ENCODE measurements around the gene C1orf21. TPM values are rescaled to one million over a fixed set of nuclear protein-coding genes. Genes with fewer than 3 reads are reported as not detected.

The C1orf21 gene
- total and polyA plus RNA-seq, 2 donors (not counting 1 experiment from before 2014, with no cell fraction given), result 53.0 to 95.4 TPM

GRCh38 chr1:184558691-184559090 lies 171.9 kb downstream of the C1orf21 start:
- no peak for DNase-seq (ENCODE audit: low read depth in 2 of 2)
- Histone ChIP-seq H4K20me1 (ENCODE audit: control insufficient read depth, extremely low read depth, insufficient read depth, low read length) (no peaks in the 10 kb centered on the region), H3K27ac (ENCODE audit: insufficient read depth, low read length) (no peak overlapping the region), H3K9ac (ENCODE audit: insufficient read depth, low read length) (no peak overlapping the region), H3K4me1 (ENCODE audit: control insufficient read depth, extremely low read depth, insufficient read depth, low read length) (peaks cover 5% of the 10 kb centered on the region), H3K9me3 (ENCODE audit: control insufficient read depth, insufficient read depth, low read depth, low read length) (no peaks in the 10 kb centered on the region), H3K79me2 (ENCODE audit: control insufficient read depth, insufficient read depth, low read length) (no peaks in the 10 kb centered on the region), H3K36me3 (ENCODE audit: control insufficient read depth, insufficient read depth, low read length) (no peaks in the 10 kb centered on the region), H2AFZ (ENCODE audit: low read length) (no peak overlapping the region), H3K27me3 (ENCODE audit: control insufficient read depth, insufficient read depth, low read length) (no peaks in the 10 kb centered on the region), H3K4me3 (replicated peaks in 1 of 4; ENCODE audit: control extremely low read depth in 1 of 4, insufficient read depth in 1 of 4, low read depth in 3 of 4, low read length in 4 of 4) (no peak overlapping the region), H3K4me2 (ENCODE audit: extremely low read depth, insufficient read depth, low read length) (no peak overlapping the region)
- no peak for TF ChIP-seq EZH2 (IDR thresholded peaks at IDR 0.05; ENCODE audit: low read length, missing control alignments)
- TF ChIP-seq CTCF (conservative IDR thresholded peaks at IDR 0.05 in 1 of 2, IDR thresholded peaks at IDR 0.05 in 1 of 2; ENCODE audit: low read depth in 1 of 2, low read length in 2 of 2), result no peak

GRCh38 chr1:184559117-184559713 lies 172.4 kb downstream of the C1orf21 start:
- no peak overlapping the region for H3K9ac ChIP-seq (ENCODE audit: insufficient read depth, low read length)

DNA sequence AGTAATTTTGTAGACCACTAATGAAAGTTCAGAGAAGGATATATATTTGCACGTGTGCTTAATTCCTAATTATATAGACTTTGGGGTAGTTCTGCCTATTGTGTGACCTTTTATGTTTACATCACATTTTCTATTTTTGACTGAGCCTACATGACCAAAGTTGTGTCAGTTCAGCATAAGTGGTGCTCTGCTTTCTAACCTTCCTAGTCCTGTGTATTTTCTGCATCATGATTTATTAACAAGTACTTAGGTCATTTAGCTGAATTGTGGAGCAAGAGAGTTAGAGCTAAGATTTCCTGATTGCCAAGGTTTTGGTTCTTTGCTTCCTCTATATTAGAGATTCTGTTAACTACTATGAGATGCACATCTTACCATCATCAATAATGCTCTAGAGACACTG lies 176.0 kb downstream of the C1orf21 start:
- Histone ChIP-seq H3K4me2 (ENCODE audit: extremely low read depth, insufficient read depth, low read length) (no peak overlapping the region), H3K9ac (ENCODE audit: insufficient read depth, low read length) (no peak overlapping the region), H3K36me3 (ENCODE audit: control insufficient read depth, insufficient read depth, low read length) (no peaks in the 10 kb centered on the region), H3K4me1 (ENCODE audit: control insufficient read depth, extremely low read depth, insufficient read depth, low read length) (peaks cover 5% of the 10 kb centered on the region), H3K27me3 (ENCODE audit: control insufficient read depth, insufficient read depth, low read length) (no peaks in the 10 kb centered on the region), H3K9me3 (ENCODE audit: control insufficient read depth, insufficient read depth, low read depth, low read length) (no peaks in the 10 kb centered on the region), H4K20me1 (ENCODE audit: control insufficient read depth, extremely low read depth, insufficient read depth, low read length) (no peaks in the 10 kb centered on the region), H3K27ac (ENCODE audit: insufficient read depth, low read length) (no peak overlapping the region), H3K79me2 (ENCODE audit: control insufficient read depth, insufficient read depth, low read length) (no peaks in the 10 kb centered on the region), H3K4me3 (replicated peaks in 1 of 4; ENCODE audit: control extremely low read depth in 1 of 4, insufficient read depth in 1 of 4, low read depth in 3 of 4, low read length in 4 of 4) (no peak overlapping the region), H2AFZ (ENCODE audit: low read length) (no peak overlapping the region)
- TF ChIP-seq EZH2 (IDR thresholded peaks at IDR 0.05; ENCODE audit: low read length, missing control alignments) (no peak), CTCF (conservative IDR thresholded peaks at IDR 0.05 in 1 of 2, IDR thresholded peaks at IDR 0.05 in 1 of 2; ENCODE audit: low read depth in 1 of 2, low read length in 2 of 2) (no peak)
- DNase-seq (ENCODE audit: low read depth in 2 of 2), result peak in 1 of 2 donors; percentile 44

More at GRCh38 chr1:184559117-184559713, 172.4 kb downstream of the C1orf21 start:
- Histone ChIP-seq H3K4me1 (ENCODE audit: control insufficient read depth, extremely low read depth, insufficient read depth, low read length) (peaks cover 5% of the 10 kb centered on the region), H2AFZ (ENCODE audit: low read length) (no peak overlapping the region), H3K27ac (ENCODE audit: insufficient read depth, low read length) (no peak overlapping the region), H3K27me3 (ENCODE audit: control insufficient read depth, insufficient read depth, low read length) (no peaks in the 10 kb centered on the region), H3K4me3 (replicated peaks in 1 of 4; ENCODE audit: control extremely low read depth in 1 of 4, insufficient read depth in 1 of 4, low read depth in 3 of 4, low read length in 4 of 4) (no peak overlapping the region), H4K20me1 (ENCODE audit: control insufficient read depth, extremely low read depth, insufficient read depth, low read length) (no peaks in the 10 kb centered on the region), H3K36me3 (ENCODE audit: control insufficient read depth, insufficient read depth, low read length) (no peaks in the 10 kb centered on the region), H3K79me2 (ENCODE audit: control insufficient read depth, insufficient read depth, low read length) (no peaks in the 10 kb centered on the region), H3K9me3 (ENCODE audit: control insufficient read depth, insufficient read depth, low read depth, low read length) (no peaks in the 10 kb centered on the region), H3K4me2 (ENCODE audit: extremely low read depth, insufficient read depth, low read length) (no peak overlapping the region)
- TF ChIP-seq CTCF (conservative IDR thresholded peaks at IDR 0.05 in 1 of 2, IDR thresholded peaks at IDR 0.05 in 1 of 2; ENCODE audit: low read depth in 1 of 2, low read length in 2 of 2), result no peak
- TF ChIP-seq EZH2 (IDR thresholded peaks at IDR 0.05; ENCODE audit: low read length, missing control alignments), result no peak
- no peak for DNase-seq (ENCODE audit: low read depth in 2 of 2)

Data from fibroblast of lung (primary cell).